ENCODE measurements around the gene POU3F3. TPM values are rescaled to one million over a fixed set of nuclear protein-coding genes. Genes with fewer than 3 reads are reported as not detected.

Gene POU3F3
- polyA plus RNA-seq, 12 donors = 0.09 to 5.6 (median 0.48) TPM; not detected in 1

DNA sequence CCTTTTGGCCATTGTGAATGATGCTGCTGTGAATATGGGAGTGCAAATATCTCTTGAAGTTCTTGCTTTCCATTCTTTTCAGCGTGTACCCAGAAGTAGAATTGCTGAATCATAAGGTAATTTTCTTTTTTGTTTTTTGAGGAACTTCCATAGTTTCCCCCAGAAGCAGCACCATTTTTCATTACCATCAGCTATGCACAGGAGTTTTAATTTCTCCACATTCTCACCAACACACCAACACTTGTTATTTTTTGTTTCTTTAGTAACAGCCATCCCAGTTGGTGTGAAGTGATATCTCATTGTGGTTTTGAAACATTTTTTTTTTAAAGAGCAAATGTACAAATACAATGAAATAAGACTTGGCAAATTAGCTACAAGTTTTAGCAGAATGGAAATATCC is 21.3 kb downstream of the POU3F3 start:
- no peak for DNase-seq

DNA sequence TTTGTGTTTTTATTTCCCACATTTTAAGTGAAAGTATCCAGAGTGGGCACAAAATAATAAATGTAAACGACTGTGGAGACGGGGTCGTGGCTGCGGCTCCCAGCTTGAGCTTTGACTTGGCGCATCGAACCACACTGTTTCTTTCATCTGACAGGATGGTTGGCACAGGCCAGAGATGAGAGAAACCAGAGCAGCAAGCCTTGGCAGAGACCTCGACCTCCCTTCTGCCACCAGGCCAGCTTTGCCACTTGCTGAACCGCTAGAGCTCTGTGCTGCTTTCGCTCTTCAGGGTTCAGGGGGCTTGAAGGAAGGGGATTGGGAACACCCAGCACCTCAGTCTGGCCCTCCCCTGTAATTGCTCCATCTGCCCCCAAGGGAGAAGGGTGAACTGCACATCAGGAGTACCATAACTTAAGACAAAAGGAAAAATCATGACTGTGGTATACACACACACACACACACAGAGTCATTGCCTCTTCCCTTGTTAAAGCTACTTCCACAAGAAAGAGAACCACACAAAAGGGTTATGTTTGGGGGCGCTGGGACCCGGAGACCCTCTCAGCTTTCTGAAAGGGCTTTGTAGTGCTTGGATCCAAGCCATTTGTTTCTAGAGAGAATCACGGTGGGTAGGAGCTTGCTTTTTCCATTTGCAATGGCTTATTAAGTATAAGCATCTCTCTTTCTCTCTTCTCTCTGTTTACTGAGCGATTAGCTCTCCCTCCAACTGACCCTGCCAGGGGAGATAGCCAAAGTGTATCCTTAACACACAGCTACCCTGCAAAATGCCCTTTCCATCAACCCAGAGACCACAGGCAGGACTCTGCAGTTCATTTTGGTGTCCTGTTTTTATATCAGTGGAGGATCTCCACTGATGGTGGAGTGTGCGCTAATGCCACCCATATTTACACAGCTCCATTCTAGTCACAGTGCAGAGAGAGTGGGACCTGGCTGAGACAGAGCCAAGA is 23.0 kb downstream of the POU3F3 start:
- DNase-seq = no peak

DNA sequence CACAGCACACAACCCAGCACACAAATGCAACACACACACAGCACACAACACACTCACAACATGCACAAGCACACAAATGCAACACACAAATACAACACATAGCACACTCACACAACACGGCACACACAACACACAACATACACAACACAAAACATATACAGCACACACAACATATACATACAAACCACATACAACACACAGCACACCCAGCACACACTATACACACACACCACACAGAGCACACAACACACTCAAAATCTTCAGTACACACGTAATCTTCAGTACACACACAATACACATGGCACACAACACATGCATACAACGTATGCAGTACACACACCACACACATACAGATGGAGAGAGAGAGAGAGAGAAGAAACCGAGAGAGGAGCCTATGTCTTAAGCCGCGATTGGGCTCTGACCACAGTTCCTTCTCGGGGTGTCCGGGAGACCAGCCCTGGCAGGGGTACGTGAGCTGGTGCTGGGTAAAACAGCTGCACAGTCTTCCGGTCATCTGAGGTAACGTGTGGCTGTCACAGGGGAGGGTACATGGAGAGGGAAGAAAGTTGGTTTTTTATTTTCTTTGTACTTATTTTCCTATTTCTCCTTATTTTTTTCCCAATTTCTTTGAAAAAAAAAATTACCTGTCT is 25.1 kb downstream of the POU3F3 start:
- DNase-seq = no peak

DNA sequence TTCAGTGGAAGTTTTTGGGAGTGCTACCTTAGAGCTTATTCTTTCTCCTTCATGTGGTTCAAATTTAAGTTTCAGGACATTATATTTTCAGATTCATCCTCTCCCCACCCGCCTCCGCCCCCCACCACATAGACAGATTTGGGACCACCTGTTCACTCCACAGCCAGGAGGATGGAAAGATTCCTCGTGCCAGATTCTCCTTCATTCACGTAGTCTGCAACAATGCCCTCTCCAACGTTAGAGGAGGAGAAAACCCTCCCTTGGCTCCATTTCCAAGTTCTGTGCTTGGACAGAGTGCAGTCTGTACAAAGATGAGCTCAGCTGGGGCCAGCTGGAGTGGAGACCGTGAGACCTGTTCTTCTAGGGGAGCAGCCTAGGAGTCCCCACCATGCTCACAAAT is 26.2 kb downstream of the POU3F3 start:
- DNase-seq = no peak

DNA sequence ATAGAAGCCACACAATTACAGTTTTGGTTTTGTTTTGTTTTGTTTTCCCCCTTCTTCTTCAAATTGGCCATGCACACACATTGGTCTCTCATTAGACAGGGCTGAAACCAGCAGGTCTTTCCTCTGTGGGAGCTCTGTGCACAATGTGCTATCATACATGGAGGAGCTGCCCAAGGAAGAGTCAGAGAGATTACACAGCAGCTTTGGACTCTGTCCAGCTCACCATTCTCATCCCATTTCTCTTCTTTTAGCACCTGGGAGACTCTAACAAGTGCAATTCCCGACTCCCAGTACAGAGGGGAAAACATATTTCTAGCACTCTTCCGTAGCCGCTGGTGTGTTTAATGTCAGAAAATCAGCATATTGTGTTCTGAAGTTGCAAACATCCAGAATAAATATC is 29.4 kb downstream of the POU3F3 start:
- DNase-seq = no peak

DNA sequence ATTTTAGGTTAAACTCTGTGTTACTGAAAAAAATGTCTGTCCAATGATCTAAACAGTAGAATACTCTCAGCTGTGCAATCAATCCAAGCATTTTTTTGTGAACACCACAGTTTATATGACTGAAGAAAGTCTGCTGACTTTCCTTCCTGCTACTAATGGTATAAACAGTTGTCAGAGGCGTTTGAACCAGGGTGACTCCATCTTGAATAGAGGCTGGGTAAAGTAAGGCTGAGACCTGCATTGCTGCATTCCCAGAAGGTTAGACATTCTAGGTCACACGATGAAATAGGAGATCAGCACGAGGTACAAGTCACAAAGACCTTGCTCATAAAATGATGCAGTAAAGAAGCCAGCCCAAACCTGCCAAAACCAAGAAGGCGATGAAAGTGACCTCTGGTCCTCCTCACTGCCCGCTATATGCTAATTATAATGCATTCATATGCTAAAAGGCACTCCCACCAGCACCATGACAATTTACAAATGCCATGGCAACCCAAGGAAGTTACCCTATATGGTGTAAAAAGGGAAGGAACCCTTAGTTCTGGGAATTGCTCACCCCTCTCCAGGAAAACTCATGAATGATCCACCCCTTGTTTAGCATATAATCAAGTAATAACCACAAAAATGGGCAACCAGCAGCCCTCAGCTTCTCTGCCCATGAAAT is 31.3 kb downstream of the POU3F3 start:
- DNase-seq = no peak

DNA sequence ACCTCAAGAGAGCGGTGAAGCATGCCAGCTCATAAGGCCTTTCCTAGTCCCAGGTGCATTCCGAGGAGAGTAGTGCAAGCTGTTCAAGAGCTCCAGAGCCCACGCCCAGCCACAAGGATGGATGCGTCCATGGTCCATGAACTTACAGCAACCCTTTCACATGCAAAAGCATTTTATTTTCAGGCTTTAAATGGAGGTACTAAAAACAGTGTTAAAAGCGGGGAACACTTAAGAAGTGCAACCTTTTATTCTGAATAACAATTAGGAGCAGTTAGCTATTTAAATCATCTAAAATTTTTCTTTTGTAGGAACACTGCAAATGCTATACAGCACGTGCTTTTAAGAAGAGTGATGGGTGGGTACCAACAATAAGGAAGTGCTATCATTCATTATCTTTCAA is 33.8 kb downstream of the POU3F3 start:
- DNase-seq = no peak

DNA sequence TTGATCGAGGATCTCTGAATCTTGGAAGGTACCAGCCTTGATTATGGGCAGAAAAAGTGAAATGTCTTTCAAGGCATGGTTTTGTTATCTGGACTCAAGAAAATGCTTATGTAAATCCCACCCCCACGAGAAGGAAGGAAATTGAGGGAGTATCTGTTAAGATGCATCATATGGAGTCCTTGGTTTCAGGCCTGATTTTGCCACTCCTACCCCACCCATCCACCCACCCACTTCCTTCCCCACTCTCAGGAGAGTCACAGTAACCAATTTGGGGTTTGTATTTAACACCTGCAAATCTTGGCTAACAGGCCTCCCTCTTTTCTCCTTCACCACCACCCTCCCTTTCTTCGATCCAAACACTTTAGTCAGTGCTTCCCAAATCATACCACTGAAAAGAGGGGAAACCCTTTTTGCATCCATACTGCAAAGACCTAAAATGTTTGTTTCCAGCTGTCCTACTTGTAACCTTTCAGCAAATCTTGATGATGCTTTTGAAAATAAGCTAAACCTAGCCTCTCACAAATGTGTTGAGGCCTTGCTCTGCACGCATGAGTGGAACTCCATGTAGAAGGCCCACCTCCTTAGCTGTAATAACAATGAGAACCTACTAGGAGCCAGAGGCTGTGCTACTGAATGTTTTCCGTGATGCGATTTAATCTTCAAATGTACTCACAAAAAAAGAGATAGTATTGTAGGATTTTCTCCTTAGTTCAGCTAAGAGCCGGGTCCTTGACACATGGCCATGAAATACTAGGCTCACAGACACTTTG is 34.8 kb downstream of the POU3F3 start:
- DNase-seq = no peak

DNA sequence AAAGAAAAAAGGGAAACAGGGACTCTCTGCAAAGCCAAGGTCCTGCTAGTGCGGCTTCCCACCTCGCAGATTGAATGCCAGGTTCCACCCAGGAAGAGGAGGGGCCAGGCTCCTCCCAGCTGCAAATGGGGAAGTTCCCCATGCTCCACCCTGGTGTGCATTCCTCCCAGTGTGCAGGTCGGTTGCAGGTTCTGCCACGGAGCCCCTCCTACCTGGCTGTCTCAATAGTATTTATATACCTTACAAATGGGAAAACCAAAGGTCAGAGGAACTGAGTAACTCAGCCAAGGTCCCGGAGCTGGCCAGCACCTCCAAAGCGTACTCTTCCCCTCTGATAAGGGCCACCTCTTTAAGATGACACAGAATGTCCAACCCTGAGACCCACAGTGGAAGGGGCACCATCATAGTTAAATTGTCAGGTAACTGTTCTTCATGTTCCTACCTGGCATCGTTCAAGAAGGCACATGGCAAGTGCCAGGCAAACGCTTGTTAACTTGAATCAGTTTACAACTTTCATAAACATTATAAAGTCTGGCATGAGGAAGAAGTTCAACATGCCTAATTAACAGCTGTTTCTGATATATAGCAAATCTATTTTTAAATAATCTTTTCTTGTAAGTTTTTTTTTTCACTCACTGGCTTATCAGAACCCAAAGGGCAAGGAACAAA is 35.5 kb downstream of the POU3F3 start:
- DNase-seq = no peak

DNA sequence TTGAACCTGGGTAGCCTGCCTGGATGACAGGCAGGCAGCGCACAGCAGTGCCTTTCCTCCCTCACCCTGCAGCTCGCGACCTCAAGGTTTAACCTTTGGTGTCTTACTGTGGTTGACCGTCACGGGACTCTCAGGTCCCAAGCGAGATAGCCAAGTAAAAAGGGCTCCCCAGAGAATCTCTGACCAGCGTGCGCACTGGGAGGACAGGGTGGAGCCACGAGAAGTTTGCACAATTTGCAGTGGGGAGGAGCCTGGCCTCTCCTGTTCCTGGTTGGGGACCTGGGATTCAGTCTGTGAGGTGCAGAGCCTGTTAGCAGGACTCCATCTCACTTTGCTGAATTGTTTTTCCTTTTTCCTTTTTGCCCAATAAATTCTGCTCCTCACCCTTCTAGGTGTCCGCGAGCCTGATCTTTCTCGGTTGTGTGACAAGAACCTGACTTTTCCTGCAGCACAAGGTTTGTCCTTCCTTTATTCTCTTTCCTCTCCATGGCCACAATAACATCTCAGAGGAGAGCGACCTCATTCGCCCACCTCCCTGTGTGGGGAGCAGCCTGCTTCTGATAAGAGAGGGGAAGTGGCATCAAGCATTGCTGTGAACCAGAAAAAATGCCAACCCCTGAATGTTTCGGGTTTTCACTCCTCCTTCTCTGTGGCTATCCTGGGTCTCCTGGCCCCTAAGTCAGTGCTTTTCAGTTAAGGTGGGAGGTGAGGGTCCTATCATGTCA is 36.2 kb downstream of the POU3F3 start:
- no peak for DNase-seq

DNA sequence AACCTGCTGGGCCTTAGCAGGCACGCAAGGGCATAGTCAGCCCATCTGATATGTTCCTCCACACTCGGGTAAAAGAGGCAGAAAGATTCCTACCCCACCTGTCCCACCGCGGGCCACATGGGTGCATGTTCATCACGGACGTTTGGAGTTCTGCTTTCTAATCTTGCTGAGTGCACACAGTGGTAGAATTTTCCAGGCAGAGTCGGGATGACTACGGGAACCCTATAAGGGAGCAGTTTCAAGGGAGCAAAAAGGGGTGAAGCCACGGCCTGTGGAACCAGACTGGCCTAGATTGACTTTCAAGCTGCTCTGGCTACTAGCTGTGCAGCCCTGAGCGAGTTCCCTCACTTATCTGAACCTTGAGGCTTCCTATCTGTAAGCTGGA is 36.8 kb downstream of the POU3F3 start:
- no peak for DNase-seq

DNA sequence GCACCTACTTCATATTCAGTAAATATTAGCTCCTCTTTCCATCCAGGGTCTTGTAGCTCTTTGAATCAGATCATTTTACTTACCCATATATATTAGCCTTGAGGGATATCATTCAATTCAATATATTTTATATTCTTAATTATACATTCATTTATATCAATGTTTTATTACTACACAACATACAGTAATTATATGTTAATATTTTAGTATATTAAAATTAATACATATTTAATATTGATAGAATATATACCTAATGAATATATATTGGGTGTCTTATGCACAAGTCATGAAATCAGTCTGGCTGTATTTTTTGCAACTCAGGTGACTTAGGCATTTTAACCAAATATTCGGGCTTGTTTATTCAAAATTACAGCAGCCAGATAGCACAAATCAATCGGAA is 37.2 kb downstream of the POU3F3 start:
- DNase-seq = no peak

DNA sequence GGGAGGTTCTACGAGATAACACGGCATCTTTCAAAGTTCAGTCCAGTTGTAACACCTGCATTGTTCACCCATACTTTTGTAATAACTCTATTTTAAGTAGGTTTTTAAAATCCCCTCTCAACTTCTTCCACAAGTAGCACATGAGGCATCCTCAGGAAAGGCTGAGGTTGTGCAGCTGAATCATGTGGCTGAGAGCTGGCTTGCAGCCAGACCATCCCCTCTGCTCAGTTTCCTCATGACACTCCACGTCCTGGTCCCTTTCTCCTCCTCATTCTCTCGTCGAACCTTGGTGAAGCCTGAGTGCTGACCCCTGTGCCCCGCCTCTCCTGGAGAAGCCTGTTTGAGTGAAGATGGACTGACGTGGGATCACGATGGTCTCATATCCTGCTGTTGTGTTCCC is 42.5 kb downstream of the POU3F3 start:
- no peak for DNase-seq

DNA sequence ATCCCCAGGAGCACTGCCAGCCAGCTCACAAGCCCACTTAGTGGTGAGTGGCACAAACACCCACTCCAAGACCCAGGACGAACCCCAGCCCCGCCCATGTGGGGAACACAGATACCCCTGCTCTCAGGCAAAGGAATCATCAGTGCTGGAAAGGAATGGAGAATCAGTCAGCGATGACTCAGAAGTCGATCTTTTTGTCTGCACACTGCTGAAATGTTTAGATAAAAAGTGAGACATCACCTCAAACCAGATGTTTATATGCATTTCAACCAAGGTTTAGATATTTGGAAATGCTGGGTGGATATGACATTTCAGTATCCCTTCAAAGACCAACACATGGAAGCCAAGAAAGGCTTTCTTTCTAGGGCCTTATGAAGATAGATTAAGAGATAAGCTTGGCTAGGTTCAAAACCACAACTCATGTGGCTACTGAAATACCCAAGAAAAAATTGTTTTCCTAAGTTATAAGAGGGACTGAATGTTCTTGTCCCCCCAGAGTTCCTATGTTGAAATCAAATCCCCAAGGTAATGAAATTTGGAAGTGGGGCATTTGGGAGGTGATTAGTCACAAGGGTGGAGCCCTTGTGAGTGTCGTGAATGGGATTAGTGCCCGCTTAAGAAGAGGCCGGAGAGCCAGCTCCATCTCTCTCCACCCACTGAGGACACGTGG is 43.7 kb downstream of the POU3F3 start:
- no peak for DNase-seq

DNA sequence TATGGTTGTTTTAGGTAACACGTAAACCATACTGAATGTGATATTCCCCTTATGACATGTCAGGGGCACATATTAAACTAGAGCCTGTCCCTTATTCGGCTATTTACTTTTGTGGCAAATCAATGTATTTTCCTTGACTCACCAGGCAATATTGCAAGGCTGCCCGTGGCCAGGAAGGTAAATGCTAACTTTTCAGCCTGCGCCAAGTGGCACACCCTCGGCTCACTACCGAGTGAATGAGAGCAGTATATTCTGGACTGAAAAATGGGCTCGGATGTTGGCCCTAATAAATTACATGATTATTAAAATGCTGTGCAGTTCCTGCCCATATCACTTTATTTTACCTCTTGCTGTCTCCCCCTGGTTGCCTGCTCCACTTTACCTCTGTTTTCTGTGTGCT is 46.7 kb downstream of the POU3F3 start:
- no peak for DNase-seq

DNA sequence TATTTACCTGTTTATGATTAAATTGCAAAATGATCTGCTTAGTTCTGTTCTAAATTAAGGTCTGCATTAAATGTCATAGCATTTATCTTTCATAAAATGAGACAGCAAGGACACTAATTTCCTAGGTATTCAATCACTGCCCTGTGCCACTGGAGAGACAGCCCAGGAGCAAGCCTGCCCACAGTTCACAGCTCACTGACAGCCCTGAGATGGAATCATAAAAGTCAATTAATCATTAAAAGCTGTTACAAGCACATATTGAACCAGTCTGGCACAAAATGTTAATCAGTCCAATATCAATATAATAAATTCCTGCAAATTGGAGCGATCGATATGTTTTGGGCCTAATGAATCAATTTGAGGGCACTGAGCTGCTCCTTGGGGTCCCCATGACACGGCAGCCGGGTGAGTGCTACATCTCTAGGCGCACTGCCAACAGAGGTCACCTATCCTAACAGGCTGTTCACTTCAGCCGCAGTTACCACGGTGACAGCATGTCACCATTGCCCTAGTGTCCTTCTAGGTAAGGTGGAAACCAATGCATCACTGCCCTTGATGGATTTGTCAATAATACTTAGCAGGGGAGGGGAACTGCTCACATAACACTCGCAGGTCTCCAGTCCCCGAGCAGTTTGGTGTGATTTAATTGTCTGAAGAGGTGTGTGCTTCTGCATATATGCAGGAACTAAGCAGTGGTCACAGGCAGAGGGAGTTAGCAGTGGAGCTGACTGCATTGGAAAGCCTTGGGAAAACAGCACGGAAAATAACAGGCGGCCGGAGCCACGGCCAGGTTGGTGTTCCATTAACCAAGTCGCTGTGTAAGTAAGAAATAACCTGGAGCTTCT is 47.3 kb downstream of the POU3F3 start:
- no peak for DNase-seq

DNA sequence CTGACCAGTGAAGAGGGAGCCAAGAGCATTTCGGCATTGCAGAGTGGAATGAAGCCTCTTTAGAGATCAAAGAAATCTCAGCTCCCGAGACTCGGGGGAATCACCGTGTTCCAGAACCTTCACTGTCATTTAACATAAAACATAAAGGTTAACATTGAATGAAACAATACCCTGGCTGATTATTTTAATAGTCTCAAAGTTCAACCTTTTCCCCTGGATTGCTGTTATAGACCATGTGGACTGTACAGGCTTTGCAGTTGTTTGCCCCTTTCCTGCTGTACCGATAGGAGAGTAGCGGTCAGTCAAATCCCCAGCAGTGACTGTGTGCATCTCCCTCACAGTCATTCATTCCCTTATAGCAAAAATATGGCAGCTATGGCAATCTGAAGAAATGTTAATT is 48.4 kb downstream of the POU3F3 start:
- no peak for DNase-seq
